Central memory CD4-positive, alpha-beta T cell (primary cell): ENCODE measurements around the gene WDR3.

Experiments
- DNase-seq: peaks from one replicate; pipeline ENCODE4 v3.0.0; 2022

WDR3 gene

GRCh38 chr1:117959364-117959763 lies 29.8 kb downstream of the WDR3 start:
- DNase-seq = no peak

- DNase-seq = no peak
These were observed 34.9 kb downstream of the WDR3 start for GRCh38 chr1:117964290-117965038.

- no peak for DNase-seq
These were observed 37.9 kb downstream of the WDR3 start for GRCh38 chr1:117967477-117967876.

- no peak for DNase-seq
These were observed 38.3 kb downstream of the WDR3 start for GRCh38 chr1:117967881-117968280.

- no peak for DNase-seq
These were observed 40.7 kb downstream of the WDR3 start for GRCh38 chr1:117970252-117970651.

- DNase-seq = no peak
These were observed 42.2 kb downstream of the WDR3 start for GRCh38 chr1:117971777-117972176.

- no peak for DNase-seq
These were observed 46.8 kb downstream of the WDR3 start for GRCh38 chr1:117976381-117976780.

- DNase-seq = no peak
These were observed 52.1 kb downstream of the WDR3 start for GRCh38 chr1:117981455-117982192.

GRCh38 chr1:117985239-117985638 lies 55.7 kb downstream of the WDR3 start:
- no peak for DNase-seq

GRCh38 chr1:117985973-117986372 lies 56.4 kb downstream of the WDR3 start:
- no peak for DNase-seq

- DNase-seq = no peak
These were observed 74.8 kb downstream of the WDR3 start for GRCh38 chr1:118004312-118004711.

- DNase-seq = no peak
These were observed 77.9 kb downstream of the WDR3 start for GRCh38 chr1:118007391-118007790.

GRCh38 chr1:118008011-118008410 lies 78.5 kb downstream of the WDR3 start:
- no peak for DNase-seq

- no peak for DNase-seq
These were observed 83.1 kb downstream of the WDR3 start for GRCh38 chr1:118012515-118013124.

GRCh38 chr1:118013336-118013735 lies 83.8 kb downstream of the WDR3 start:
- no peak for DNase-seq

- no peak for DNase-seq
These were observed 84.4 kb downstream of the WDR3 start for GRCh38 chr1:118013938-118014337.
